ENCODE results near the gene RAB11FIP4. TPM values are rescaled to one million over a fixed set of nuclear protein-coding genes. Genes with fewer than 3 reads are reported as not detected.

The RAB11FIP4 gene
- total and polyA plus RNA-seq, 4 donors: 5.2 to 19.1 (median 12.8) TPM

DNA sequence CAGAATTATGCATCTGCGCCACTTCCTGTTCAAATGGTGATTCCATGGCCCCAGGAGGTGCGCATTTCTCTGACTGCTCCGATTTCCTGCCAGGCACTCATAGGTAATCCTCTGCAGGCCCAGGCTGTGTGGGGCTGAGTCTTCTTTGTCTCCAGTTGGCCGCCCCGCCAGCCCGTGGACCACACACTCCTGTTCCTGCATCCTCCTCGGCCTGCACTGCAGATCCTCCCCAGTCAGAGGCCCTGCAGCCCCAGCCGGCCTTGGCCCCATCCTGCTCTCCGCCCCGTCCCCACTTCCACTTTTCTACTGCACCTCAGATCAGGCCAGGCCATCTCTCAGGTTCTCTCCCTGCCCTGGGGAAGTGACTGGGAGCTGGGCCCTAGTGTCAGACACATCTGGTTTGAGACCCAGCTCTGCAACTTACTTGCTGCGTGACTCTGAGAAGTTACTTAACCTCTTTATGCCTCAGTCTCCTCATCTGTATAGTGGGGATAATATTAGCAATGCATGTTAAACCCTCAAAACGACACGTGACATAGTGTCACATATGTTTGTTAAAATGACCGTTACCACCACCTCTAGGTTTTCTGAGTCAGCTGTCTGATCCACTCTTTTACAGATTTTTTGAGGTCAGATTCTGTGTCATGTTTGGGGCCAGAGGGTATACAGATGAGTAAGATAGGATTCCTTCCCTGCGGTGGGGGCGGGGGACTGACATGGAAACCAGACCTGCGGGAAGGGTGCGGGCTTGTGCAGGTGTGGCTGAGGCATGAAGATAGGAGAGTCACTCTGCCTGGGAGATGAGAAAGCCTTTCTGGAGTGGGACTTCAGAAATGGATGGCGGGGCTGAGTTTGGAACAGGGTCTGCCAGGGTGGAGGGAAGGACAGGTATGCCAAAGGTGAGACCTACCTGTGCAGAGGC, 12.8 kb downstream of the RAB11FIP4 start:
- Histone ChIP-seq H3K4me3 (no peak overlapping the region), H3K27ac (ENCODE audit: low read depth in 1 of 2, low read length in 1 of 2) (no peak overlapping the region), H3K9me3 (ENCODE audit: control insufficient read depth in 4 of 4, insufficient read depth in 3 of 4, low read length in 3 of 4) (no peaks in the 10 kb centered on the region), H3K36me3 (ENCODE audit: control insufficient read depth in 4 of 4, insufficient read depth in 4 of 4, low read length in 4 of 4) (no peaks in the 10 kb centered on the region), H3K9ac (ENCODE audit: insufficient read depth in 1 of 2, low read length in 2 of 2) (no peak overlapping the region), H3K4me1 (ENCODE audit: control insufficient read depth in 5 of 5, insufficient read depth in 5 of 5, low read length in 5 of 5) (no peaks in the 10 kb centered on the region), H3K27me3 (ENCODE audit: control insufficient read depth in 3 of 3, insufficient read depth in 3 of 3, low read length in 2 of 3) (peaks cover 0 to 2% (median 0%) of the 10 kb centered on the region in 3 donors)
- ATAC-seq (ENCODE audit: insufficient read depth, low FRiP score) (no peak), DNase-seq (no peak)
- TF ChIP-seq CTCF (IDR thresholded peaks at IDR 0.05; ENCODE audit: control extremely low read depth, extremely low read depth): no peak
- WGBS, 2 donors: 66 to 79% methylated on average over 19 of the region's 19 CpGs

GRCh38 chr17:31405890-31406371, 14.5 kb downstream of the RAB11FIP4 start:
- ATAC-seq (ENCODE audit: insufficient read depth, low FRiP score) (no peak), DNase-seq (no peak)
- 66 to 74% methylated on average over 5 of the region's 5 CpGs for WGBS, 2 donors
- Histone ChIP-seq H3K36me3 (ENCODE audit: control insufficient read depth in 4 of 4, insufficient read depth in 4 of 4, low read length in 4 of 4) (no peaks in the 10 kb centered on the region), H3K27ac (ENCODE audit: low read depth in 1 of 2, low read length in 1 of 2) (no peak overlapping the region), H3K27me3 (ENCODE audit: control insufficient read depth in 3 of 3, insufficient read depth in 3 of 3, low read length in 2 of 3) (peaks cover 0 to 2% (median 0%) of the 10 kb centered on the region in 3 donors), H3K9me3 (ENCODE audit: control insufficient read depth in 4 of 4, insufficient read depth in 3 of 4, low read length in 3 of 4) (no peaks in the 10 kb centered on the region), H3K9ac (ENCODE audit: insufficient read depth in 1 of 2, low read length in 2 of 2) (no peak overlapping the region), H3K4me3 (no peak overlapping the region), H3K4me1 (ENCODE audit: control insufficient read depth in 5 of 5, insufficient read depth in 5 of 5, low read length in 5 of 5) (no peaks in the 10 kb centered on the region)
- TF ChIP-seq CTCF (IDR thresholded peaks at IDR 0.05; ENCODE audit: control extremely low read depth, extremely low read depth): no peak

DNA sequence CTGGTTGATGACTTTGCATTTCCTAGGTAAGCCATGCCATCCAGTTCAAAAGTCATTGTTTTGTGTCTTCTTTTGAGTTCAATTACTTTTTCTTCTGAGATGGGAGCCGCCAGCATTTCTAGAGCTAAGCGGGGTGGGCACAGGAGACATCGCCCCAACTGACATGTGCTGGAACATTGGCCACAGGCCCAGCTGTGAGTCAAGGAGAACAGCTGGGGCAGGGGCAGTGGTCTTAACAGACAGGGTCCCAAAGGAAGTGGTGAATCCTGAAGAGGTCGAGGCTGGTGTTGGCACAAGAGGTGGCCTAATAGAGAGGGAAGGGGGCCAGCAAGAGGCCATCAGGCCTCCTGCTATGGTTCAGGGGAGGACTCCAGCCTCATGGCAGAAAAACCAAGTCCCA, 17.1 kb downstream of the RAB11FIP4 start:
- Histone ChIP-seq H3K27me3 (ENCODE audit: control insufficient read depth in 3 of 3, insufficient read depth in 3 of 3, low read length in 2 of 3) (no peaks in the 10 kb centered on the region), H3K9me3 (ENCODE audit: control insufficient read depth in 4 of 4, insufficient read depth in 3 of 4, low read length in 3 of 4) (no peaks in the 10 kb centered on the region), H3K36me3 (ENCODE audit: control insufficient read depth in 4 of 4, insufficient read depth in 4 of 4, low read length in 4 of 4) (no peaks in the 10 kb centered on the region), H3K27ac (ENCODE audit: low read depth in 1 of 2, low read length in 1 of 2) (no peak overlapping the region), H3K4me3 (no peak overlapping the region), H3K9ac (ENCODE audit: insufficient read depth in 1 of 2, low read length in 2 of 2) (no peak overlapping the region), H3K4me1 (ENCODE audit: control insufficient read depth in 5 of 5, insufficient read depth in 5 of 5, low read length in 5 of 5) (peaks cover 0 to 4% (median 0%) of the 10 kb centered on the region in 5 donors)
- TF ChIP-seq CTCF (IDR thresholded peaks at IDR 0.05; ENCODE audit: control extremely low read depth, extremely low read depth): no peak
- ATAC-seq (ENCODE audit: insufficient read depth, low FRiP score): no peak
- DNase-seq: no peak
- 79 to 81% methylated on average over 4 of the region's 4 CpGs for WGBS, 2 donors

All from lung (tissue), 12 donors.